H1 (cell line): ENCODE measurements around the gene CYB561A3. TPM values are rescaled to one million over a fixed set of nuclear protein-coding genes. Genes with fewer than 3 reads are reported as not detected.

ENCODE experiments used
- KDM5A ChIP-seq: fragments of 200-600 bp; IDR thresholded peaks from 2 replicates; pipeline ENCODE4 v1.7.1; 2012; ENCODE audit warnings: mild to moderate bottlenecking, low read length, inconsistent platforms, mixed read lengths
- RAD21 ChIP-seq, 2 experiments: IDR thresholded peaks in 1 of 2; conservative IDR thresholded peaks in 1 of 2; 2 replicates each; pipeline ENCODE4 v1.6.1; 2011; ENCODE audit warnings: low read depth in 2 of 2, low read length in 2 of 2, improper control_type of control experiment in 1 of 2, inconsistent platforms in 1 of 2, mild to moderate bottlenecking in 1 of 2, moderate library complexity in 1 of 2
- RBBP5 ChIP-seq: IDR thresholded peaks from 2 replicates; pipeline ENCODE4 v1.7.1; 2012; ENCODE audit warnings: low read depth, mild to moderate bottlenecking, inconsistent platforms, low read length, moderate library complexity, borderline replicate concordance
- SP2 ChIP-seq: IDR thresholded peaks from 2 replicates; pipeline ENCODE4 v1.6.1; 2012; ENCODE audit warnings: mild to moderate bottlenecking, low read length, inconsistent platforms
- SRF ChIP-seq: IDR thresholded peaks from 2 replicates; pipeline ENCODE4 v1.6.1; 2011; ENCODE audit warnings: mild to moderate bottlenecking, low read depth, low read length, moderate library complexity
- polyA plus RNA-seq, 7 experiments: library from polyadenylated mRNA; depleted of rRNA in 3 of 7; stranded (reverse) in 5 of 7; unstranded in 2 of 7; fragments of >200 nt in 5 of 7; fragments of 200-250 nt in 2 of 7; gene quantifications; 1 replicate in 5 of 7; 2 replicates in 1 of 7; 4 replicates in 1 of 7; pipeline versions ENCODE4 v1.2.1 to v1.2.3, GENCODE V29; 2011 to 2013; ENCODE audit warnings: missing spikeins in 2 of 7, mixed read lengths in 2 of 7
- total RNA-seq: library from RNA; stranded (reverse); fragmentation: NEBNext Ultra II Directional; extraction: Animal tissue kit (Norgen Biotek cat#: 25700); gene quantifications from 2 replicates; pipeline ENCODE4 v1.2.1, GENCODE V29; 2021

The CYB561A3 gene
- total and polyA plus RNA-seq, 2 of the 8 experiments (the other 6 are each of a cell fraction or from before 2014, with no cell fraction given): 29.6 to 41.2 TPM

DNA sequence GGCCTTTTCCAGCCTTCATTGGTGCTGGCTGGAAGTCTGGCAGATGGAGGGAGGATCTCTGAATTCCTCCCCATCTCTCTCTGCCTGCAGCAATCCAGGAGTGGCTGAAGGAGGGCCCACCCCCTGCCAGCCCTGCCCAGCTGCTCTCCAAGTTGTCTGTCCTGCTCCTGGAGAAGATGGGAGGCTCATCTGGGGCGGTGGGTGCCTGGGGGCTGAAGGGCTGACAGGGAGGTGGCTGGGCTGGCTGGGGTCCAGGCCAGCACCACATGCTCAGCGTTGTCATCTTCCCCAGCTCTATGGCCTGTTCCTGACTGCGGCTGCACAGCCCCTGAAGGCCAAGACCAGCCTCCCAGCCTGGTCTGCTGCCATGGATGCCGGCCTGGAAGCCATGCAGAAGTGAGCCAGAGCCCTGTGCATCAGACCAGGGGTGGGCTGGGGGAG is 16.5 kb downstream of the CYB561A3 start (continued):
- TF ChIP-seq RAD21 (IDR thresholded peaks at IDR 0.05 in 1 of 2, conservative IDR thresholded peaks at IDR 0.05 in 1 of 2; ENCODE audit: low read depth in 2 of 2, low read length in 2 of 2) (no peak), KDM5A (no peak), RBBP5 (no peak), SRF (no peak), SP2 (no peak)
